ENCODE measurements around the gene ABLIM2.

Gene ABLIM2

GRCh38 chr4:8033067-8033755, 125.4 kb downstream of the ABLIM2 start:
- DNase-seq (ENCODE audit: low read depth), result no peak
- no peak for TF ChIP-seq CTCF (conservative IDR thresholded peaks at IDR 0.05; ENCODE audit: low read length)
- no peak overlapping the region for H3K4me3 ChIP-seq (ENCODE audit: low read length)

- no peak overlapping the region for H3K4me3 ChIP-seq (ENCODE audit: low read length)
- TF ChIP-seq CTCF (conservative IDR thresholded peaks at IDR 0.05; ENCODE audit: low read length), result no peak
- DNase-seq (ENCODE audit: low read depth), result no peak
Measured at GRCh38 chr4:8032381-8032780, 126.2 kb downstream of the ABLIM2 start.

- no peak for TF ChIP-seq CTCF (conservative IDR thresholded peaks at IDR 0.05; ENCODE audit: low read length)
- no peak overlapping the region for H3K4me3 ChIP-seq (ENCODE audit: low read length)
- DNase-seq (ENCODE audit: low read depth), result no peak
Measured at GRCh38 chr4:8030121-8030781, 128.4 kb downstream of the ABLIM2 start.

GRCh38 chr4:8029689-8030088, 128.9 kb downstream of the ABLIM2 start:
- no peak for DNase-seq (ENCODE audit: low read depth)
- H3K4me3 ChIP-seq (ENCODE audit: low read length), result no peak overlapping the region
- no peak for TF ChIP-seq CTCF (conservative IDR thresholded peaks at IDR 0.05; ENCODE audit: low read length)

- no peak for TF ChIP-seq CTCF (conservative IDR thresholded peaks at IDR 0.05; ENCODE audit: low read length)
- no peak for DNase-seq (ENCODE audit: low read depth)
- H3K4me3 ChIP-seq (ENCODE audit: low read length), result no peak overlapping the region
Measured at GRCh38 chr4:8028884-8029568, 129.6 kb downstream of the ABLIM2 start.

- no peak for TF ChIP-seq CTCF (conservative IDR thresholded peaks at IDR 0.05; ENCODE audit: low read length)
- H3K4me3 ChIP-seq (ENCODE audit: low read length), result no peak overlapping the region
- no peak for DNase-seq (ENCODE audit: low read depth)
Measured at GRCh38 chr4:8028368-8028767, 130.2 kb downstream of the ABLIM2 start.

Measured in AG10803 (cell line).